Thoracic aorta (tissue), 2 donors: Measurements from ENCODE around the gene PIGU. TPM values are rescaled to one million over a fixed set of nuclear protein-coding genes. Genes with fewer than 3 reads are reported as not detected.

Experiments used
- ATAC-seq: fragments of 150-250 bp; one replicate; pipeline ENCODE4 v1.8.0; 2017; ENCODE audit warnings: low read depth; ENCODE audit not compliant: insufficient number of reproducible peaks, low FRiP score
- DNase-seq: peaks from one replicate; pipeline ENCODE4 v3.0.0-alpha.2; 2020; ENCODE audit warnings: low spot score
- H3K27ac ChIP-seq, 2 donors: fragments of 200-600 bp; sonication (generic); 1 replicate in 1 of 2; 2 replicates in 1 of 2; pipeline ENCODE4 v1.5.1; 2016; ENCODE audit warnings: mild to moderate bottlenecking in 2 of 2, moderate library complexity in 2 of 2
- H3K27me3 ChIP-seq: fragments of 200-600 bp; sonication (generic); replicated peaks from 2 replicates; pipeline ENCODE4 v1.6.0; 2016; ENCODE audit warnings: mild to moderate bottlenecking; ENCODE audit not compliant: insufficient read depth
- H3K36me3 ChIP-seq: fragments of 200-600 bp; sonication (generic); one replicate; pipeline ENCODE4 v1.5.1; 2016
- H3K4me1 ChIP-seq, 2 donors: fragments of 200-600 bp; sonication (generic); 1 replicate in 1 of 2; 2 replicates in 1 of 2; pipeline versions ENCODE4 v1.5.1 to v1.6.0; 2016; ENCODE audit warnings: low read depth in 2 of 2, mild to moderate bottlenecking in 1 of 2; ENCODE audit not compliant: control insufficient read depth in 1 of 2
- H3K4me3 ChIP-seq: fragments of 200-600 bp; sonication (generic); 2 replicates; pipeline ENCODE4 v1.5.1; 2016; ENCODE audit warnings: mild to moderate bottlenecking
- H3K9me3 ChIP-seq: fragments of 200-600 bp; sonication (generic); 2 replicates; pipeline ENCODE4 v1.5.1; 2016
- total RNA-seq, 2 donors: library from RNA; depleted of rRNA; stranded (reverse); fragments of >200 nt; gene quantifications; one replicate each; pipeline versions ENCODE4 v1.1.0 to v1.2.3, GENCODE V29; 2016
- TF ChIP-seq, protein P1 (sequence below): fragments of 200-600 bp; sonication (generic); IDR thresholded peaks from one replicate; pipeline ENCODE4 v1.5.1; 2019; ENCODE audit warnings: antibody characterized with exemption

The PIGU gene
- total RNA-seq, 2 donors from 2014 or later, result 10.2 to 10.4 TPM

- no peak overlapping the region for H3K27ac ChIP-seq
Measured at GRCh38 chr20:34628026-34628425, 48.9 kb downstream of the PIGU start.

DNA sequence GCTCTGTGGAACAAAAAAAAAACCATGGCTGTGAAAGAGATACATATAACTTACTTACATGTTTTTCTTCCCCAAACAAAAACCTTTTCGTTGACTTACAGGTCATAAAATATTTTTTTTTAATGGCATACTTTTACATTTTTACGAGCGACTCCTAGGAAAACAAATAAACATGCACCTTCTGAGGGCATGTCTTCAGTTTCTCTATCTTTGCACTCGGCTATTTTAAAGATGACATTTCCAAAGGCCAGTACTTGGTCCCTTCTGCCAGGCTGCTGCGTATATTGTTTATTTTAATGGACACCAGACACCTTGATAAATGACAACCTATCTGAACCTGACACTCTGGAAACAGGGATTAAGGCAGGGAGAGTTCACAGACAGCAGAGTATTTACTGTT, 49.4 kb downstream of the PIGU start:
- no peaks in the 10 kb centered on the region for H3K27me3 ChIP-seq
- no peaks in the 10 kb centered on the region for H3K36me3 ChIP-seq
- no peaks in the 10 kb centered on the region for H3K9me3 ChIP-seq
- H3K4me1 ChIP-seq, result no peaks in the 10 kb centered on the region
- TF ChIP-seq, protein P1, sequence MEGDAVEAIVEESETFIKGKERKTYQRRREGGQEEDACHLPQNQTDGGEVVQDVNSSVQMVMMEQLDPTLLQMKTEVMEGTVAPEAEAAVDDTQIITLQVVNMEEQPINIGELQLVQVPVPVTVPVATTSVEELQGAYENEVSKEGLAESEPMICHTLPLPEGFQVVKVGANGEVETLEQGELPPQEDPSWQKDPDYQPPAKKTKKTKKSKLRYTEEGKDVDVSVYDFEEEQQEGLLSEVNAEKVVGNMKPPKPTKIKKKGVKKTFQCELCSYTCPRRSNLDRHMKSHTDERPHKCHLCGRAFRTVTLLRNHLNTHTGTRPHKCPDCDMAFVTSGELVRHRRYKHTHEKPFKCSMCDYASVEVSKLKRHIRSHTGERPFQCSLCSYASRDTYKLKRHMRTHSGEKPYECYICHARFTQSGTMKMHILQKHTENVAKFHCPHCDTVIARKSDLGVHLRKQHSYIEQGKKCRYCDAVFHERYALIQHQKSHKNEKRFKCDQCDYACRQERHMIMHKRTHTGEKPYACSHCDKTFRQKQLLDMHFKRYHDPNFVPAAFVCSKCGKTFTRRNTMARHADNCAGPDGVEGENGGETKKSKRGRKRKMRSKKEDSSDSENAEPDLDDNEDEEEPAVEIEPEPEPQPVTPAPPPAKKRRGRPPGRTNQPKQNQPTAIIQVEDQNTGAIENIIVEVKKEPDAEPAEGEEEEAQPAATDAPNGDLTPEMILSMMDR, result no peak
- DNase-seq (no peak), ATAC-seq (no peak)
- no peak overlapping the region for H3K4me3 ChIP-seq
- no peak overlapping the region for H3K27ac ChIP-seq

More at GRCh38 chr20:34628026-34628425, 48.9 kb downstream of the PIGU start:
- DNase-seq, result no peak
- Histone ChIP-seq H3K27me3 (no peaks in the 10 kb centered on the region), H3K4me3 (no peak overlapping the region), H3K4me1 (no peaks in the 10 kb centered on the region), H3K9me3 (no peaks in the 10 kb centered on the region), H3K36me3 (no peaks in the 10 kb centered on the region)
- no peak for ATAC-seq
- TF ChIP-seq, protein P1, result no peak

GRCh38 chr20:34626992-34627391, 49.9 kb downstream of the PIGU start:
- H3K4me3 ChIP-seq, result no peak overlapping the region
- no peaks in the 10 kb centered on the region for H3K9me3 ChIP-seq
- ATAC-seq (no peak), DNase-seq (no peak)
- H3K4me1 ChIP-seq, result no peaks in the 10 kb centered on the region
- TF ChIP-seq, protein P1, result no peak
- H3K36me3 ChIP-seq, result no peaks in the 10 kb centered on the region
- no peak overlapping the region for H3K27ac ChIP-seq
- no peaks in the 10 kb centered on the region for H3K27me3 ChIP-seq

- Histone ChIP-seq H3K36me3 (no peaks in the 10 kb centered on the region), H3K27me3 (no peaks in the 10 kb centered on the region), H3K4me3 (no peak overlapping the region), H3K27ac (no peak overlapping the region), H3K9me3 (no peaks in the 10 kb centered on the region), H3K4me1 (no peaks in the 10 kb centered on the region)
- ATAC-seq, result no peak
- no peak for DNase-seq
- TF ChIP-seq, protein P1, result no peak
Measured at GRCh38 chr20:34624629-34625028, 52.3 kb downstream of the PIGU start.

GRCh38 chr20:34622821-34623451, 54.0 kb downstream of the PIGU start:
- ATAC-seq (no peak), DNase-seq (no peak)
- TF ChIP-seq, protein P1, result no peak
- Histone ChIP-seq H3K4me1 (no peaks in the 10 kb centered on the region), H3K27me3 (no peaks in the 10 kb centered on the region), H3K27ac (no peak overlapping the region), H3K36me3 (no peaks in the 10 kb centered on the region), H3K4me3 (no peak overlapping the region), H3K9me3 (no peaks in the 10 kb centered on the region)
